GM21529 (cell line): ENCODE data around the gene MRGPRX2.

Source experiments
- ATAC-seq: cut with Tn5 transposase; IDR thresholded peaks from one replicate; pipeline ENCODE4 v1.9.1; 2021; ENCODE audit not compliant: unreplicated experiment

Gene MRGPRX2

GRCh38 chr11:19076744-19077589 lies 16.4 kb upstream of the MRGPRX2 start:
- ATAC-seq, result no peak

GRCh38 chr11:19075636-19076035 lies 15.1 kb upstream of the MRGPRX2 start:
- ATAC-seq, result no peak

DNA sequence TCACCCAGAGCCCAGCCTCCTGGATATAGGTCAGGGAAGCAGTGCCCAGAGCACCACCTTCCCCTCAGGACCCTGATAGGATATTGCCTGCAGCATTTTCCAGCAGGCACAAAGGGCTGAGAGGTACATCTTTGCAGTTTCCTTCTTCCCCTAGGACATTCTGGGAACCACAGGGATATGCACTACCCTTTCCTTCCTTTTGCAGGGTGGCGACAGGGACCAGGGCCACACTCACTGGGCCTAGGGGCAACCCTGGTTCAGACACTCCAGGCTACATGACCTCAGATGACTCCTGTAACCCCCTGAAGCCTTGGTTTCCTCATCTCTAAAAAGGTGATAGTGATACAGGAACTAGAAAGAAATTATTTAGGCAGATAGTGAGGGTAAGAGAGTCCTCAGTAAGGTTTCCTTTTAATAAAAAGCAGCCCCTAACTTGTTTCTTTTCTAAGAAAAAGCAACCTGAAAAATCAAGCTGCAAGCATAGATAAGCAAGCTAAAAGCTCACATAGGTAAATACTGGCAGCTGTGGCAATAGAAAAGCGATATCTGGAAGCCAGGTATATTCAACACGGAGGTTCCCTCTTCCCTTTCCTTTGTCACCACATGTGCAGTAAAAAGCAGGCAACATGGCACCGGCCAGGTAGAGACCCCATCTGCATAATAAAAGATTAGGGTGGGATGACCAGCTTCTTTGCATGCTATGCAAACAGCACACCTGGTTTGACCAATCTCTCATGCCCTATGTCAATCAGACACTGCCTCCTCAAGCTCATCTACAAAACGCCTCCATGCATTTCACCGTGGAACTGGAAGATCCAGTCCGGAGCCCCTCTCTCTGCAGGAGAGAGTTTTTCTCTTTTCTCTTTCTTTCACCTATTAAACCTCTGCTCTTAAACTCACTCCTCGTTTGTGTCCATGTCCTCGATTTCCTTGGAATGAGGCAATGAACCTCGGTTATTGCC lies 13.2 kb upstream of the MRGPRX2 start:
- ATAC-seq, result no peak

DNA sequence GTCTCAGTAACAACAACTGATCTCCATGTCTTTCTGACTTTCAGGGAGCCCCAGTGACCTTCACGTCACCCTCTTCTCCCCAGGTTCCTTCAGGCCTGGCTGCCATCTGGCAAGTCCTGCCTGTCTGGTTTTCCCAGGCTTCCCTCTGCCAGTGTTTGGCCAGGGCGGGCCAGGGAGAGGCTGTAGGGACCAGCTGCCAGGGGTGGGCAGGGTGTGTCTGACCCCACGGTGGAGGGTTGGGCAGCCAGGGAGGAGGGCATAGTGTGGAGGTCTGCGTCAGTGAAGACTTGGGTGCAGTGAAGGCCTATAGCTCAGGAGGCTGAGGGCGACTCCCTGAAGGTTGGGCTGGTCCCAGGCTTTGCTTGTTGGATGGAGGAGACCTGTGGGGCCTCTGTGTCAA lies 11.9 kb upstream of the MRGPRX2 start:
- no peak for ATAC-seq

- peak; percentile 99 for ATAC-seq
Observed at GRCh38 chr11:19071255-19071654, 10.7 kb upstream of the MRGPRX2 start.

DNA sequence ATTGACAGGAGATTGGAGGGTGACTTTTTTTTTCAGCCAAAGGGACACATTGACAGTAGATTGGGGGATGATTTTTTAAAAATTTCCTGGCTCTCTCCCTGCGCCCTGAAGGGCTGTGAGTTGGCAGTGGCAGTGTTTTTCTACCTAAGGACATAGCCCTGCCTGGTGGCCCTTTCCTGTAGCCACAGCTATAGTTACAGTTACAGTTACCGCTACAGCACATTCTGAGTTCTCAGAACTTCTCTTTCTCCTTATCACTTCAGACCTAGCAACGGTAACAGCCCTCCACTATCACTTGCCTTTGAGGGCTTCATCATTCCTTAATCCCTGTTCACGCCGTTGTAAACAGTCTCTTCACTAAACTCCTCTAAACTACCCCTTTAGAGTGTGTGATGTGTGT lies 684 bp downstream of the MRGPRX2 start:
- no peak for ATAC-seq

DNA sequence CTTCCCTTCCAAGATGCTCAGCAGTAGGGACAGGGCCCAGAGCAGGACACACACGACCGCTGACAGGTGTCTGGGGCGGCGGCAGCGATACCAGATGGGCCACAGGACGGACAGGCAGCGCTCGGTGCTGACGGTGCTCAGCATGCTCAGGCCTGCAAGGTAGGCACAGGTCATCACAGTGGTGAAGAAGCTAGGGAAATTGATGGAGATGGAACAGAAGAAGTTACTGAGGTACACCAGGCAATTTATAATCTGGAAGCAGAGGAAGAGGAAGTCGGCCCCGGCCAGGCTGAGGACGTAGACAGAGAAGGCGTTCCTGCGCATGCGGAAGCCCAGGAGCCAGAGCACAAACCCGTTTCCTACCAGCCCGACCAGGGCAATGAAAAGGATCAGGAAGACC lies 4.6 kb downstream of the MRGPRX2 start:
- ATAC-seq, result no peak

GRCh38 chr11:19055016-19055415 lies 5.5 kb downstream of the MRGPRX2 start:
- no peak for ATAC-seq

GRCh38 chr11:19053909-19054308 lies 6.6 kb downstream of the MRGPRX2 start:
- ATAC-seq, result no peak

DNA sequence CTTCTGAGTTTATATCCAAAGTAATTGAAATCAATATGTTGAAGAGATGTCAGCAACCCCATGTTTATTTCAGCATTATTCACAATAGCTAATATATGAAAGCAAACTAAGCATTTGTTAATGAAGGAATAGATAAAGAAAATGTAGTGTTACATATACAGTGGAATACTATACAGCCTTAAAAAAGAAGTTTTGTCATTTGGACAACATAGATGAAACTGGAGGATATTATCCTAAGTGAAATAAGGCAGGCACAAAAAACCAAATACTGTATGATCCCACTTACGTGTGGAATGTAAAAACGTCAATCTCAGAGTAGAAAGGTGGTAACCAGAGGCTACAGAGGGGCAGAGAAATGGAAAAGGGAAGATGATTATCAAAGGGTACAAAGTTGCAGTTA lies 10.2 kb downstream of the MRGPRX2 start:
- no peak for ATAC-seq

DNA sequence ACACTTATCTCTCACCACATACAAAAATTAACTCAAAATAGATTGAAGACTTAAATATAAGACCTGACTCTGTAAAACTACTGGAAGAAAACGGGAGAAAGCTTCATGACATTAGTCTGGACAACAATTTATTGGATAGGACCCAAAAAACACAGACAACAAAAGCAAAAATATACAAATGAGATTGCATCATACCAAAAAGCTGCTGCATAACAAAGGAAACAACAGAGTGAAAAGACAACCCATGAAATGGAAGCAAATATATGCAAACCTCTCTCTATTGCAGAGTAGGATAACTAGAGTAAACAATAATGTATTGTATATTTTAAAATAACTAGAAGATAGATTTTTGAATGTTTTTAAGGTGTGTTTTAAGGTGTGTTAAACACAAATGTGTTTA lies 11.2 kb downstream of the MRGPRX2 start:
- ATAC-seq, result no peak

- no peak for ATAC-seq
Observed at GRCh38 chr11:19040051-19040450, 20.5 kb downstream of the MRGPRX2 start.

- no peak for ATAC-seq
Observed at GRCh38 chr11:19039409-19039808, 21.1 kb downstream of the MRGPRX2 start.

GRCh38 chr11:19032990-19033389 lies 27.5 kb downstream of the MRGPRX2 start:
- no peak for ATAC-seq

DNA sequence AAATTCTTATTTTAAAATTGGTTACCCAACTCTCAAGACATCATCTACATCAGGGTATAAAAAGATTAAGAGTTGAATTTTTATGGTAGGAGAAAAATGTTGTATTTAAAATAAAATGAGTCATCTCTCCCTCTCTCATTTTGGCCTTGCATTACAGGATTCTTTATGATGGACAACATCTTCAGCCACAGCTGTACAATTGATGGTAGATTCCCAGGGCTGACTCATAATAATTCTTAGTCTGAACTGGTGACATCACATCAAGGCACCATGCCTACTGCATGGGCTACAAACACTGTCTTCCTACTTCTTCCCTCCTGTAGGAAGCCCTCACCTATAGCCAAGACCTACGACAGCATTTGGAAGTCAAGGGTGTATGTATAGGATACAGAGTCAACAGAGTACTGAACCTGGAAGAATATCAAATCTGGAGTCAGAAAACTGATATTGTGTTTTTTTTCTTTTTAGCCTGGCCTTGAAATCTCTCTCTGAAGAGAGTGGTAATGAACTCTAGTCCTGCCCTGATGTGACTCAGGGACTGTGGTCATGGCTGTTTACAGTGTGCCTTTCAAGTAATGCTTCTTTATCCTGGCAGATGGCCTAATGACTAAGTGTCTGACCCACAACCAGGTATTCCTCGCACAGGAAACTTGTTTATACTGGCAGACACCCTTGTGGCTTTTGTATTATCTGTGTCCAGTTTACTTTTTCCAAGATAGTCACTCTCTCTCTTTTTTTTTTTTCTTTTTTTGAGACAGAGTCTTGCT lies 32.5 kb downstream of the MRGPRX2 start:
- no peak for ATAC-seq

DNA sequence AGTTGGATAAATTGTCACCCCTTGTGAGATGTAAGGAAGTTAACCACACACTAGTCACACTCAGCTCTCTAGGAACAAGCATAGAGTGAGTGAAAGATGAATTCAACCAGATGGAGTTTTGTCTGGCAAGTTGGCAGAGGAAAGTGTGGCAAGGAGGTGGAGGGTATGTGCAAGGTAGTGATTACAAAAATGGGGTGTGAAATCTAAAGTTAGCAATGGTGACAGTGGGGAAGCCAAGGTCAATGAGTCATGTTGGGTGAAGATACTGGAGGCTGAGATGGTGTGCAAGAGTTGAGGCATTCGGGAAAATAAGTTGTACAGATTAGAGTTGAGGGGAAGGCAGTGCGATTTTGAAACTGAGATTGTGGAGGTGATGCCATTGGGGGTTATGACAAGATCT lies 33.7 kb downstream of the MRGPRX2 start:
- no peak for ATAC-seq

DNA sequence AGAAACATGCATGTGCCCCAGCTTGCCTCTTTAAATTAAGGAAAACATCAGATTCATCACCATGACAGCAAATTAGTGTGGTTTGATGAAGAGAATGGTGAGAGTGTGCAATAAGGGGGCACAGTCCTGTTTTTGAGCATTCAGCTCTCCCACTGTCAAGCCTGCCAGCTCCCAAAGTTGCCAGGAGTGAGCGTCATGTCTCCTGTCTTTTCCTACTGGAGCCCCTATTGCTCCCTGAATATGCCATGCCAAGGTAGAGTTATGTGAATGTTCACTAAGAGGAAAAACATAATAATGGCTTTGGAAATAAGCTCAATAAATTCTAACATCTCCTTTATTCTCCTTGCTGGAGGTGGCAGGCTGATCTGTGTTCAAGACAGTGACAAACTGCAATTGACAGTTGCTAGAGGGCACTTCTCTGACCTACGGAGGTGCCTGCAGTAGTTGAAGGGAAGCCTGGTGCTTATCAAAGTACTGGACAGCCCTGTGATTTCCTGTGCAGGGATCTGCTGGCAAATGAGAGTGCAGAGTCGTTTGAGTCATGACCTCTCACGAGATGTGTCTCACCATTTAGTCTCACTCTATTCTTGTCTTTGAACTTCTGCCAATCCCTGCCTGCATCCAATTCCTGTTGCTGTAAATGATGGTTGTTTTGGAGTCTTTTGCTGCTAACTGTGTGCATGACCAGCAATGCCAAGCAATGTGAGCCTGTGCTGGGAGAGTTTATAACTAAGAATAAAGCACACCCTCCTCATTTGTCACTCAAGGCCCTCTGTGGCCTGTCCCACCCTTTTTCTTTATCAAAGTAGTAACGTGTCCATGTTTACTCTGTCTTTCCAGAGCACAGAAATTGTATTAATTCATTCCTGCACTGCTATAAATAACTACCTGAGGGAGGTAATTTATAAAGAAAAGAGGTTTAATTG lies 34.8 kb downstream of the MRGPRX2 start:
- ATAC-seq, result no peak

GRCh38 chr11:19020831-19021230 lies 39.7 kb downstream of the MRGPRX2 start:
- no peak for ATAC-seq

GRCh38 chr11:19018901-19019300 lies 41.6 kb downstream of the MRGPRX2 start:
- ATAC-seq, result no peak

DNA sequence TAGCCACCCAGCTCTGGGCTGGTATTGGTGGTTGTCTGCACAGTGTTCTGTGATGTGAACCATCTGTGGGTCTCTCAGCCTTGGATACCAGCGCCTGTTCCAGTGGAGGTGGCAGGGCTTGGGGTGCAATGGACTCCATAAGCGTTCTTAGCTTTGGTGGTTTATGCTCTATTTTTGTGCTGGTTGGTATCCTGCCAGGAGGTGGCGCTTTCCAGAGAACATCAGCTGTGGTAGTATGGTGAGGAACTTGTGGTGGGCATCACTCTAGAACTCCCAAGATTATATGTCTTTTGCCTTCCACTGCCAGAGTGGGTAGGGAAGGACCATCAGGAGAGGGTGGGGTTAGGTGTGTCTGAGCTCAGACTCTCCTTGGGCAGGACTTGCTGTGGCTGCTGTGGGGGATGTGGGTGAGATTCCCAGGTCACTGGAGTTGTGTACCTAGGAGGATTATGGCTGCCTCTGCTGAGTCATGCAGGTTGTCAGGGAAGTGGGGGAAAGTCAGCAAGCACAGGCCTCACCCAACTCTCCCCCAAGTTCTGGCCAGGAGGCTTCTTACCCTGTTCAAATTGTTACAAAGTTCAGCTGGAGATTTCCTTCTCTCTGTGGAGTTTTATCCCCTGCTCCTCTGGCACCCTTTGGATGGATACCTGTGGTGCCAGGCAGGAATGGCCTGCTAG lies 47.2 kb downstream of the MRGPRX2 start:
- ATAC-seq, result no peak
